ENCODE results near the gene SH3BP5L. TPM values are rescaled to one million over a fixed set of nuclear protein-coding genes. Genes with fewer than 3 reads are reported as not detected.

The SH3BP5L gene
- total and polyA plus RNA-seq, 2 experiments from 2014 or later, result 2.8 to 26.1 TPM

DNA sequence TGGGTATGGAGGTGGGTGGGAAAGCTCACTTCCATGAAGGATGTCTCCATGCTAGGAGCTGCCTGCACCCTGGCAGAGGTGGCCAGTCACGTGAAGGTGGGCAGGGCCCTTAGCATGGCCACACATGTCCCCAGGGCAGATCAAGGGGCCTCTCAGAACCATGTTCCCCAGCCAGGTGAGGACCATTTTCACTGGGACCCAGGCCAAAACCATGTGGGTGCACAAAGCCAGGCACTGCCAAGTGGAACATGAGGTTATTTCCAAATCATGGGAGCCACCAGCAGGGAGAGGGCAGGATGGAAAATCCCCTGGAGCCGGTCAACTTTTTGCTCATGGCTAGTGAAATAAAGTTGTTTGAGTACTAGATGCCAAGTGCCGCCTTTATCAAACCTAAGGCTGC, 23.4 kb upstream of the SH3BP5L start (continued):
- TF ChIP-seq ZNF462 (CRISPR knock-in tag; IDR thresholded peaks at IDR 0.05) (no peak), JUNB (IDR thresholded peaks at IDR 0.05; ENCODE audit: unreplicated experiment) (no peak), ETS1 (IDR thresholded peaks at IDR 0.05) (no peak), EZH2 (IDR thresholded peaks at IDR 0.05; ENCODE audit: low read depth, unreplicated experiment) (no peak), NANOG (IDR thresholded peaks at IDR 0.05; ENCODE audit: borderline replicate concordance) (no peak), STAT1 (IDR thresholded peaks at IDR 0.05; ENCODE audit: unreplicated experiment) (no peak), ZNF114 (CRISPR knock-in tag; IDR thresholded peaks at IDR 0.05) (no peak)

- H3K27ac ChIP-seq (ENCODE audit: low read depth), result no peak overlapping the region
- peaks cover 13% of the 10 kb centered on the region for H3F3A ChIP-seq (replicated peaks; ENCODE audit: low read depth)
- Mint-ChIP-seq H3K4me3 (no peak overlapping the region), H3K4me1 (peaks cover 8% of the 10 kb centered on the region), H3K9me3 (no peaks in the 10 kb centered on the region; the same call in 2 of the 3 replicates), H3K27me3 (ENCODE audit: insufficient read depth, low read depth, poor library complexity) (peaks cover 18% of the 10 kb centered on the region), H3K36me3 (ENCODE audit: low read depth) (peaks cover 43% of the 10 kb centered on the region), H3K27ac (no peak overlapping the region)
- H4K20me1 ChIP-seq (replicated peaks; ENCODE audit: insufficient read depth), result peaks cover 13% of the 10 kb centered on the region
- no peak for ATAC-seq
- H3K79me2 ChIP-seq (replicated peaks; ENCODE audit: insufficient read depth), result no peaks in the 10 kb centered on the region
- peaks cover 47% of the 10 kb centered on the region for H3K27me3 ChIP-seq (ENCODE audit: insufficient read depth)
- H3K4me1 ChIP-seq (ENCODE audit: insufficient read depth), result peaks cover 6% of the 10 kb centered on the region; the same call in 1 of the 2 replicates
- H3K4me2 ChIP-seq, result peak overlapping the region; percentile 89
- peak overlapping the region; percentile 68 for H3K4me3 ChIP-seq
- H3K9me2 ChIP-seq (ENCODE audit: insufficient read depth), result no peaks in the 10 kb centered on the region
- H2AFZ ChIP-seq, result no peak overlapping the region
- no peaks in the 10 kb centered on the region; the same call in 1 of the 2 replicates for H3K36me3 ChIP-seq (ENCODE audit: insufficient read depth)
- no peak for DNase-seq (ENCODE audit: low spot score)
- TF ChIP-seq EZH2 (IDR thresholded peaks at IDR 0.05; ENCODE audit: low read depth, unreplicated experiment) (no peak), NANOG (IDR thresholded peaks at IDR 0.05; ENCODE audit: borderline replicate concordance) (no peak), ZNF114 (CRISPR knock-in tag; IDR thresholded peaks at IDR 0.05) (no peak), ZNF331 (CRISPR knock-in tag; IDR thresholded peaks at IDR 0.05; ENCODE audit: low read depth) (no peak), STAT1 (IDR thresholded peaks at IDR 0.05; ENCODE audit: unreplicated experiment) (no peak)
- TF ChIP-seq, protein P1, sequence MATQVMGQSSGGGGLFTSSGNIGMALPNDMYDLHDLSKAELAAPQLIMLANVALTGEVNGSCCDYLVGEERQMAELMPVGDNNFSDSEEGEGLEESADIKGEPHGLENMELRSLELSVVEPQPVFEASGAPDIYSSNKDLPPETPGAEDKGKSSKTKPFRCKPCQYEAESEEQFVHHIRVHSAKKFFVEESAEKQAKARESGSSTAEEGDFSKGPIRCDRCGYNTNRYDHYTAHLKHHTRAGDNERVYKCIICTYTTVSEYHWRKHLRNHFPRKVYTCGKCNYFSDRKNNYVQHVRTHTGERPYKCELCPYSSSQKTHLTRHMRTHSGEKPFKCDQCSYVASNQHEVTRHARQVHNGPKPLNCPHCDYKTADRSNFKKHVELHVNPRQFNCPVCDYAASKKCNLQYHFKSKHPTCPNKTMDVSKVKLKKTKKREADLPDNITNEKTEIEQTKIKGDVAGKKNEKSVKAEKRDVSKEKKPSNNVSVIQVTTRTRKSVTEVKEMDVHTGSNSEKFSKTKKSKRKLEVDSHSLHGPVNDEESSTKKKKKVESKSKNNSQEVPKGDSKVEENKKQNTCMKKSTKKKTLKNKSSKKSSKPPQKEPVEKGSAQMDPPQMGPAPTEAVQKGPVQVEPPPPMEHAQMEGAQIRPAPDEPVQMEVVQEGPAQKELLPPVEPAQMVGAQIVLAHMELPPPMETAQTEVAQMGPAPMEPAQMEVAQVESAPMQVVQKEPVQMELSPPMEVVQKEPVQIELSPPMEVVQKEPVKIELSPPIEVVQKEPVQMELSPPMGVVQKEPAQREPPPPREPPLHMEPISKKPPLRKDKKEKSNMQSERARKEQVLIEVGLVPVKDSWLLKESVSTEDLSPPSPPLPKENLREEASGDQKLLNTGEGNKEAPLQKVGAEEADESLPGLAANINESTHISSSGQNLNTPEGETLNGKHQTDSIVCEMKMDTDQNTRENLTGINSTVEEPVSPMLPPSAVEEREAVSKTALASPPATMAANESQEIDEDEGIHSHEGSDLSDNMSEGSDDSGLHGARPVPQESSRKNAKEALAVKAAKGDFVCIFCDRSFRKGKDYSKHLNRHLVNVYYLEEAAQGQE (IDR thresholded peaks at IDR 0.05; ENCODE audit: unreplicated experiment), result no peak
Measured at GRCh38 chr1:248848602-248849001, 22.9 kb upstream of the SH3BP5L start.

Measured in GM23338 (cell line).